Spleen (tissue), 11 donors: Measurements from ENCODE around the gene ETV1. TPM values are rescaled to one million over a fixed set of nuclear protein-coding genes. Genes with fewer than 3 reads are reported as not detected.

Source experiments
- DNase-seq: peaks from one replicate; pipeline ENCODE4 v3.0.0-alpha.2; 2020
- H3K27ac ChIP-seq, 8 donors: fragments of 200-600 bp; sonication (generic) in 7 of 8; 1 replicate in 4 of 8; 2 replicates in 4 of 8; pipeline versions ENCODE4 v1.5.0 to v1.8.0; 2016 to 2021; ENCODE audit warnings: inconsistent platforms in 4 of 8, mild to moderate bottlenecking in 4 of 8, moderate library complexity in 1 of 8
- H3K27me3 ChIP-seq, 7 donors: fragments of 200-600 bp; sonication (generic) in 6 of 7; replicated peaks in 1 of 7; 1 replicate in 4 of 7; 2 replicates in 3 of 7; pipeline versions ENCODE4 v1.5.0 to v1.8.0; 2016 to 2021; ENCODE audit warnings: inconsistent platforms in 3 of 7, mild to moderate bottlenecking in 1 of 7
- H3K36me3 ChIP-seq, 6 donors: fragments of 200-600 bp; sonication (generic) in 5 of 6; 1 replicate in 4 of 6; 2 replicates in 2 of 6; pipeline versions ENCODE4 v1.5.0 to v1.8.0; 2016 to 2021; ENCODE audit warnings: inconsistent platforms in 2 of 6
- H3K4me1 ChIP-seq, 6 donors: fragments of 200-600 bp; sonication (generic) in 5 of 6; 1 replicate in 3 of 6; 2 replicates in 3 of 6; pipeline versions ENCODE4 v1.5.0 to v1.8.0; 2016 to 2021; ENCODE audit warnings: inconsistent platforms in 3 of 6
- H3K4me3 ChIP-seq, 8 donors: fragments of 200-600 bp; sonication (generic) in 7 of 8; 1 replicate in 4 of 8; 2 replicates in 4 of 8; pipeline versions ENCODE4 v1.5.0 to v1.8.0; 2016 to 2021; ENCODE audit warnings: inconsistent platforms in 4 of 8, mild to moderate bottlenecking in 4 of 8, moderate library complexity in 2 of 8
- H3K9me3 ChIP-seq, 8 donors: fragments of 200-600 bp; sonication (generic) in 7 of 8; 1 replicate in 4 of 8; 2 replicates in 4 of 8; pipeline versions ENCODE4 v1.5.0 to v1.8.0; 2016 to 2021; ENCODE audit warnings: inconsistent platforms in 4 of 8
- POLR2A ChIP-seq, 3 donors: fragments of 450-650 bp; IDR thresholded peaks; one replicate each; pipeline ENCODE4 v1.5.1; 2017; ENCODE audit warnings: antibody characterized with exemption in 3 of 3, mild to moderate bottlenecking in 1 of 3
- POLR2AphosphoS5 ChIP-seq, 3 donors: sonication (generic); formaldehyde crosslinking; IDR thresholded peaks; one replicate each; pipeline ENCODE4 v1.5.1; 2017; ENCODE audit warnings: antibody characterized with exemption in 3 of 3
- WGBS, 5 donors: extraction: QIAGEN DNeasy Blood & Tissue Kit in 3 of 5; methylation state at CpG; one replicate each; pipeline versions ENCODE4 v1.1.5 to v1.1.7; 2013 to 2018; 5-methylcytosine and 5-hydroxymethylcytosine counted together
- intact Hi-C: fragments of 100-400 bp; cut with DNase I; formaldehyde crosslinking; loops from one replicate; pipeline ENCODE4 v1.15.0; 2023; ENCODE audit warnings: low total_unique reads
- polyA plus RNA-seq, 3 donors: library from polyadenylated mRNA; stranded (reverse); fragments of 200-250 nt; gene quantifications; one replicate each; pipeline ENCODE4 v1.2.1, GENCODE V29; 2013
- total RNA-seq, 7 donors: library from RNA; depleted of rRNA in 3 of 7; stranded (reverse); fragments of >200 nt in 3 of 7; fragmentation: NEBNext Ultra II Directional in 4 of 7; extraction: Animal tissue kit (Norgen Biotek cat#: 25700) in 4 of 7; gene quantifications; one replicate each; pipeline versions ENCODE4 v1.1.0 to v1.2.1, GENCODE V29; 2016 to 2021
- TF ChIP-seq, protein P1 (sequence below), 11 experiments: fragments of 200-600 bp in 7 of 11; fragments of 450-650 bp in 4 of 11; sonication (generic) in 4 of 11; IDR thresholded peaks in 8 of 11; conservative IDR thresholded peaks in 3 of 11; 1 replicate in 7 of 11; 2 replicates in 4 of 11; pipeline versions ENCODE4 v1.4.0 to v1.8.0; 2016 to 2021; ENCODE audit warnings: antibody characterized with exemption in 11 of 11, inconsistent platforms in 4 of 11, mild to moderate bottlenecking in 1 of 11
- donor health status: healthy with polysubstance abuse.
- donor health status: DM: no; HTN: no; CAD: no; lungs with moderate emphysema.
- donor health status: DM: no; HTN: no; CAD: no.
- donor health status: Bipolar disorder and iron deficiency.
- donor health status: healthy.
- donor health status: DM: no; HTN: no; CAD: no.
- donor health status: DM: yes; HTN: yes; CAD: no.

The ETV1 gene
- total and polyA plus RNA-seq, 10 donors: 1.5 to 20.0 (median 7.2) TPM

DNA sequence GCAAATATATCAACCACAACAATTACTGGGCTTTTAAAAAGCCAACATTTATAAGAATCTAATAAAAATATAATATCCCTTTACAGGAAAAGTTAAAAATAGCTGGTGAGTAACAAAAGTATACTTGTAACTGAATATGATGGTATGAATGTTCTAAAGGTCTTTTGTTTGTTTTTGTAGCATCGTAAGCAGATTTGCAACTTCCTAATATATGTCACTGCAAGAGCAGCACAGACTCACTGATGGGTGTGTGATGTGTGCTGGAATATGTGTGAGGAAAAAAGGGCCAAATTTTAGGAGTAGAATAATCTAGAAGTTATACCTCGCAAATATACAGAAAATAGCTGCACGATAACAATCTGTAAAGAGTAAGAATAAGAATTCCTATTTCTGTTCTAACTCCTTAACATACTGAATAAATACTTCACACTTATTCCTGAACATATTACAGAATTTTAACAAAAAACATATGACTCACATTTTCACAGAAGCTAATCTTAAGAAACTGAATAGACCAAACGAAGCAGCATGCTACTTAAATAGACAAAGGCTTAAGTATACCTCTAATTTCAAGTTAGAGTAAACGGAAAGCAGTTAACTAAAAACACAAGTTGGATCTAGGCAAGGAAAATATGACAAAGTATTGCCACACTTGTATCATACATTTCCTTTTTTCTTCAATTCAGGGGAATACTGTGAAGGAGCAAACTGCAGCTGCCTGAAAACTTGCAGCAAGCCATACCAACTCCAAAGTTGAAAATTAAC lies 9.6 kb downstream of the ETV1 start:
- intact Hi-C loops: no loop called here
- no peak for DNase-seq
- Histone ChIP-seq H3K4me3 (no peak overlapping the region), H3K27me3 (no peaks in the 10 kb centered on the region), H3K4me1 (no peaks in the 10 kb centered on the region), H3K9me3 (no peaks in the 10 kb centered on the region), H3K36me3 (peaks cover 0 to 4% (median 0%) of the 10 kb centered on the region in 6 donors), H3K27ac (no peak overlapping the region)
- 80 to 90% (median 82%) methylated on average over 5 of the region's 5 CpGs for WGBS, 5 donors
- TF ChIP-seq, protein P1, sequence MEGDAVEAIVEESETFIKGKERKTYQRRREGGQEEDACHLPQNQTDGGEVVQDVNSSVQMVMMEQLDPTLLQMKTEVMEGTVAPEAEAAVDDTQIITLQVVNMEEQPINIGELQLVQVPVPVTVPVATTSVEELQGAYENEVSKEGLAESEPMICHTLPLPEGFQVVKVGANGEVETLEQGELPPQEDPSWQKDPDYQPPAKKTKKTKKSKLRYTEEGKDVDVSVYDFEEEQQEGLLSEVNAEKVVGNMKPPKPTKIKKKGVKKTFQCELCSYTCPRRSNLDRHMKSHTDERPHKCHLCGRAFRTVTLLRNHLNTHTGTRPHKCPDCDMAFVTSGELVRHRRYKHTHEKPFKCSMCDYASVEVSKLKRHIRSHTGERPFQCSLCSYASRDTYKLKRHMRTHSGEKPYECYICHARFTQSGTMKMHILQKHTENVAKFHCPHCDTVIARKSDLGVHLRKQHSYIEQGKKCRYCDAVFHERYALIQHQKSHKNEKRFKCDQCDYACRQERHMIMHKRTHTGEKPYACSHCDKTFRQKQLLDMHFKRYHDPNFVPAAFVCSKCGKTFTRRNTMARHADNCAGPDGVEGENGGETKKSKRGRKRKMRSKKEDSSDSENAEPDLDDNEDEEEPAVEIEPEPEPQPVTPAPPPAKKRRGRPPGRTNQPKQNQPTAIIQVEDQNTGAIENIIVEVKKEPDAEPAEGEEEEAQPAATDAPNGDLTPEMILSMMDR (IDR thresholded peaks at IDR 0.05 in 8 of 11, conservative IDR thresholded peaks at IDR 0.05 in 3 of 11): no peak
- TF ChIP-seq POLR2AphosphoS5 (IDR thresholded peaks at IDR 0.05) (no peak), POLR2A (IDR thresholded peaks at IDR 0.05) (no peak)

DNA sequence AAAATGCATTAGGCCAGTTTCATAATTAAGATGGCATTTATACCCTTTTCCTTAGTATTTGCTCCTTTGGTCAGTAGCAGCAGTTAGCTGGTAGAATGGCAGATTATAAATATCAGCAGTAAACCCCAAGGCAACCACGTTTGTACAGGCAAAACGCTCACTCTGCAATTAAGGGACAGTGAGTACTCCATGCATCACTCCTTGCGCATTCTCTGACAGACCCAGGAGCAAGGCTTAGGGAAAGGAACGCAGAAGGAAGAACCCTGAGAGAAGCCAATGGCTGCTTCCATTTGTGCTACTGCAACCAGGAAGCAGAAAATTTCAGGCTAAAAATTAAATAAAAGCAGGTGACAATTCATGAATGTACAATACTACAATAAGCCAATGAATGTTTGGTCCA lies 12.9 kb downstream of the ETV1 start:
- 77 to 92% (median 82%) methylated on average over 4 of the region's 4 CpGs for WGBS, 5 donors
- no peaks in the 10 kb centered on the region for H3K4me1 ChIP-seq
- TF ChIP-seq POLR2A (IDR thresholded peaks at IDR 0.05) (no peak), POLR2AphosphoS5 (IDR thresholded peaks at IDR 0.05) (no peak)
- TF ChIP-seq, protein P1 (IDR thresholded peaks at IDR 0.05 in 8 of 11, conservative IDR thresholded peaks at IDR 0.05 in 3 of 11): no peak

DNA sequence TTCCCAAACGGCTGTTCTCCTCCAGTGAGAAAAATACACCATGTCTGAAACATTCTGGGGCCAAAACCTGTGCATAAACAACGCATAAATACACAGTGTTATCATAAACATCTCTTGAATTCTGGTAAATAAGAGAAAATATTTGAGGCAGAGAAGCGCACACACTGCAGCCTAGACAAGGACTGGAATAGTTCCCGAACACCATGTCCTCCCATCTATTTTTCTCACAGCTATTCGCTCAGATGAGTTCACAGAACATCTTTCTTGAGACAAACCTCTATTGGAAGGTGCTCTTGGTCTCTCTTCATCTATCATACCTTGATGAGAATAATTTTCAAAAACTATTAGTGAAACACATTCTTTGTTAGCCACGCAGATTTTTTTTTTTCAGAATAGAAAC lies 24.4 kb downstream of the ETV1 start:
- Histone ChIP-seq H3K4me1 (no peaks in the 10 kb centered on the region), H3K27ac (no peak overlapping the region), H3K36me3 (no peaks in the 10 kb centered on the region), H3K4me3 (no peak overlapping the region), H3K9me3 (no peaks in the 10 kb centered on the region), H3K27me3 (no peaks in the 10 kb centered on the region)
- no peak for TF ChIP-seq POLR2AphosphoS5 (IDR thresholded peaks at IDR 0.05)
- TF ChIP-seq, protein P1 (IDR thresholded peaks at IDR 0.05 in 8 of 11, conservative IDR thresholded peaks at IDR 0.05 in 3 of 11): no peak
- TF ChIP-seq POLR2A (IDR thresholded peaks at IDR 0.05): no peak
- no peak for DNase-seq
- WGBS, 5 donors: 76 to 89% (median 79%) methylated on average over 6 of the region's 6 CpGs
- intact Hi-C loops: no loop called here

More for the DNA sequence above, 12.9 kb downstream of the ETV1 start:
- Histone ChIP-seq H3K27ac (no peak overlapping the region), H3K9me3 (no peaks in the 10 kb centered on the region), H3K4me3 (no peak overlapping the region), H3K27me3 (no peaks in the 10 kb centered on the region), H3K36me3 (peaks cover 0 to 4% (median 0%) of the 10 kb centered on the region in 6 donors)
- DNase-seq: no peak
- intact Hi-C loops: no loop called here

DNA sequence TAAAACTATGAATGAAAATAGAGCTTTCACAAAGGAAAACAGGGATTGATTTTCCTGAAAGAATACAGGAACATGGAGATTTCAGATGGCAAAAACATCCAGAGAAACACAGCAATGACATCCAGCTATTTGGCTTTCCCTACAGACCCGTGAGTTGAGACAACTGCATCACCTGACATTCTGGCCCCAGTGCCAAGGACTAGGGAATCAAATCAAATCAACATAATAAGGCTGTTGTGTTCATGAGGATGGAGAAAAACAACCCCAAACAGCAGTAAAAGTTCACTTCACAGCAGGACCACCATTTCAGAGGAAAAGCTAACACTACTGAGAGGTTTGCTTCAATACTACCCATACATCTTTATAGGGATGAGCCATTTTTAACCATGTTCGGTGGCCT lies 25.5 kb downstream of the ETV1 start:
- intact Hi-C loops: no loop called here
- no peaks in the 10 kb centered on the region for H3K4me1 ChIP-seq
- no peaks in the 10 kb centered on the region for H3K9me3 ChIP-seq
- H3K4me3 ChIP-seq: no peak overlapping the region
- H3K27ac ChIP-seq: no peak overlapping the region
- WGBS, 5 donors: 80 to 95% (median 92%) methylated on average over 2 of the region's 2 CpGs
- no peaks in the 10 kb centered on the region for H3K27me3 ChIP-seq
- H3K36me3 ChIP-seq: no peaks in the 10 kb centered on the region
- TF ChIP-seq, protein P1 (IDR thresholded peaks at IDR 0.05 in 8 of 11, conservative IDR thresholded peaks at IDR 0.05 in 3 of 11): no peak
- TF ChIP-seq POLR2AphosphoS5 (IDR thresholded peaks at IDR 0.05) (no peak), POLR2A (IDR thresholded peaks at IDR 0.05) (no peak)
- no peak for DNase-seq
